HUES6 (cell line): ENCODE results near the gene IL1RL2.

Source experiments
- H3K27ac ChIP-seq: 2 replicates; pipeline ENCODE4 v1.7.0; 2013; ENCODE audit warnings: low read depth, mild to moderate bottlenecking, low read length, inconsistent platforms
- H3K27me3 ChIP-seq: 2 replicates; pipeline ENCODE4 v1.6.1; 2013; ENCODE audit warnings: low read length; ENCODE audit not compliant: control insufficient read depth, insufficient read depth
- H3K36me3 ChIP-seq: 2 replicates; pipeline ENCODE4 v1.6.1; 2013; ENCODE audit warnings: low read length; ENCODE audit not compliant: control insufficient read depth, insufficient read depth
- H3K4me1 ChIP-seq: 2 replicates; pipeline ENCODE4 v1.6.1; 2013; ENCODE audit warnings: low read length; ENCODE audit not compliant: control insufficient read depth, insufficient read depth
- H3K4me3 ChIP-seq: 2 replicates; pipeline ENCODE4 v1.5.1; 2013; ENCODE audit warnings: low read depth, low read length
- H3K9ac ChIP-seq: one replicate; pipeline ENCODE4 v1.6.1; 2013; ENCODE audit warnings: mild to moderate bottlenecking, low read length
- H3K9me3 ChIP-seq: 2 replicates; pipeline ENCODE4 v1.6.1; 2013; ENCODE audit warnings: low read depth, low read length; ENCODE audit not compliant: control insufficient read depth, insufficient read depth

Gene IL1RL2

GRCh38 chr2:102181919-102182635 is 4.7 kb upstream of the IL1RL2 start:
- Histone ChIP-seq H3K9me3 (no peaks in the 10 kb centered on the region), H3K27me3 (peaks cover 13% of the 10 kb centered on the region), H3K9ac (no peak overlapping the region), H3K27ac (no peak overlapping the region), H3K36me3 (no peaks in the 10 kb centered on the region), H3K4me3 (no peak overlapping the region), H3K4me1 (peaks cover 3% of the 10 kb centered on the region; the same call in 1 of the 2 replicates)

- Histone ChIP-seq H3K4me3 (no peak overlapping the region), H3K36me3 (no peaks in the 10 kb centered on the region), H3K9ac (no peak overlapping the region), H3K27me3 (peaks cover 33% of the 10 kb centered on the region), H3K9me3 (no peaks in the 10 kb centered on the region), H3K27ac (no peak overlapping the region), H3K4me1 (peaks cover 5% of the 10 kb centered on the region; the same call in 1 of the 2 replicates)
Measured at GRCh38 chr2:102184018-102184417, 2.8 kb upstream of the IL1RL2 start.

- Histone ChIP-seq H3K9me3 (no peaks in the 10 kb centered on the region), H3K9ac (no peak overlapping the region), H3K27me3 (peaks cover 35% of the 10 kb centered on the region), H3K27ac (no peak overlapping the region), H3K36me3 (no peaks in the 10 kb centered on the region), H3K4me3 (no peak overlapping the region), H3K4me1 (peaks cover 5% of the 10 kb centered on the region; the same call in 1 of the 2 replicates)
Measured at GRCh38 chr2:102184568-102184967, 2.3 kb upstream of the IL1RL2 start.

- Histone ChIP-seq H3K9ac (no peak overlapping the region), H3K27ac (no peak overlapping the region), H3K27me3 (peaks cover 38% of the 10 kb centered on the region), H3K9me3 (no peaks in the 10 kb centered on the region), H3K36me3 (no peaks in the 10 kb centered on the region), H3K4me3 (no peak overlapping the region), H3K4me1 (peaks cover 5% of the 10 kb centered on the region; the same call in 1 of the 2 replicates)
Measured at GRCh38 chr2:102185347-102185746, 1.5 kb upstream of the IL1RL2 start.

- H3K36me3 ChIP-seq = no peaks in the 10 kb centered on the region
- no peak overlapping the region for H3K27ac ChIP-seq
- H3K4me1 ChIP-seq = peaks cover 5% of the 10 kb centered on the region; the same call in 1 of the 2 replicates
- peak overlapping the region; percentile 61 for H3K4me3 ChIP-seq
- no peak overlapping the region for H3K9ac ChIP-seq
- no peaks in the 10 kb centered on the region for H3K9me3 ChIP-seq
- H3K27me3 ChIP-seq = peaks cover 38% of the 10 kb centered on the region
Measured at GRCh38 chr2:102187496-102188150, 800 bp downstream of the IL1RL2 start.

GRCh38 chr2:102190430-102191107 is 3.7 kb downstream of the IL1RL2 start:
- Histone ChIP-seq H3K9ac (no peak overlapping the region), H3K36me3 (no peaks in the 10 kb centered on the region), H3K4me3 (no peak overlapping the region), H3K9me3 (no peaks in the 10 kb centered on the region), H3K27ac (no peak overlapping the region), H3K27me3 (peaks cover 38% of the 10 kb centered on the region), H3K4me1 (peaks cover 5% of the 10 kb centered on the region; the same call in 1 of the 2 replicates)

- H3K36me3 ChIP-seq = no peaks in the 10 kb centered on the region
- H3K27ac ChIP-seq = no peak overlapping the region
- peaks cover 30% of the 10 kb centered on the region for H3K27me3 ChIP-seq
- H3K9me3 ChIP-seq = no peaks in the 10 kb centered on the region
- H3K4me3 ChIP-seq = no peak overlapping the region
- H3K4me1 ChIP-seq = peaks cover 5% of the 10 kb centered on the region; the same call in 1 of the 2 replicates
- no peak overlapping the region for H3K9ac ChIP-seq
Measured at GRCh38 chr2:102191501-102191900, 4.7 kb downstream of the IL1RL2 start.

GRCh38 chr2:102193074-102193473 is 6.3 kb downstream of the IL1RL2 start:
- Histone ChIP-seq H3K36me3 (no peaks in the 10 kb centered on the region), H3K4me1 (no peaks in the 10 kb centered on the region), H3K9ac (no peak overlapping the region), H3K9me3 (no peaks in the 10 kb centered on the region), H3K4me3 (no peak overlapping the region), H3K27ac (no peak overlapping the region), H3K27me3 (peaks cover 15% of the 10 kb centered on the region)

- no peak overlapping the region for H3K9ac ChIP-seq
- H3K9me3 ChIP-seq = no peaks in the 10 kb centered on the region
- no peaks in the 10 kb centered on the region for H3K36me3 ChIP-seq
- H3K27ac ChIP-seq = no peak overlapping the region
- no peak overlapping the region for H3K4me3 ChIP-seq
- no peaks in the 10 kb centered on the region for H3K4me1 ChIP-seq
- H3K27me3 ChIP-seq = peaks cover 3% of the 10 kb centered on the region; the same call in 1 of the 2 replicates
Measured at GRCh38 chr2:102194609-102195268, 7.9 kb downstream of the IL1RL2 start.

- no peaks in the 10 kb centered on the region for H3K36me3 ChIP-seq
- H3K27me3 ChIP-seq = no peaks in the 10 kb centered on the region
- H3K9me3 ChIP-seq = no peaks in the 10 kb centered on the region
- H3K4me3 ChIP-seq = no peak overlapping the region
- H3K27ac ChIP-seq = no peak overlapping the region
- 0 out of 2 replicates have a peak, but pooled peaks cover 5% of the 10 kb centered on the region for H3K4me1 ChIP-seq
- H3K9ac ChIP-seq = no peak overlapping the region
Measured at GRCh38 chr2:102197389-102198137, 10.7 kb downstream of the IL1RL2 start.
